Measurements from ENCODE around the gene RAD9A.

Gene RAD9A

GRCh38 chr11:67437082-67437808 is 45.5 kb downstream of the RAD9A start, which contains the start of gene PTPRCAP:
PTPRCAP (minus strand) TSS chr11:67437682; CDS start chr11:67437619, 63 bp downstream.
- DNase-seq (ENCODE audit: low read depth, low spot score), result no peak
- in situ Hi-C loops (cut with HindIII; ENCODE audit: low sequenced_read_pairs), result no loop called here
- no peak within 1 kb of the TSS for H3K4me3 ChIP-seq (ENCODE audit: low read depth, low read length)
- TF ChIP-seq, protein P1, sequence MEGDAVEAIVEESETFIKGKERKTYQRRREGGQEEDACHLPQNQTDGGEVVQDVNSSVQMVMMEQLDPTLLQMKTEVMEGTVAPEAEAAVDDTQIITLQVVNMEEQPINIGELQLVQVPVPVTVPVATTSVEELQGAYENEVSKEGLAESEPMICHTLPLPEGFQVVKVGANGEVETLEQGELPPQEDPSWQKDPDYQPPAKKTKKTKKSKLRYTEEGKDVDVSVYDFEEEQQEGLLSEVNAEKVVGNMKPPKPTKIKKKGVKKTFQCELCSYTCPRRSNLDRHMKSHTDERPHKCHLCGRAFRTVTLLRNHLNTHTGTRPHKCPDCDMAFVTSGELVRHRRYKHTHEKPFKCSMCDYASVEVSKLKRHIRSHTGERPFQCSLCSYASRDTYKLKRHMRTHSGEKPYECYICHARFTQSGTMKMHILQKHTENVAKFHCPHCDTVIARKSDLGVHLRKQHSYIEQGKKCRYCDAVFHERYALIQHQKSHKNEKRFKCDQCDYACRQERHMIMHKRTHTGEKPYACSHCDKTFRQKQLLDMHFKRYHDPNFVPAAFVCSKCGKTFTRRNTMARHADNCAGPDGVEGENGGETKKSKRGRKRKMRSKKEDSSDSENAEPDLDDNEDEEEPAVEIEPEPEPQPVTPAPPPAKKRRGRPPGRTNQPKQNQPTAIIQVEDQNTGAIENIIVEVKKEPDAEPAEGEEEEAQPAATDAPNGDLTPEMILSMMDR (IDR thresholded peaks at IDR 0.05; ENCODE audit: low read depth, low read length), result no peak

DNA sequence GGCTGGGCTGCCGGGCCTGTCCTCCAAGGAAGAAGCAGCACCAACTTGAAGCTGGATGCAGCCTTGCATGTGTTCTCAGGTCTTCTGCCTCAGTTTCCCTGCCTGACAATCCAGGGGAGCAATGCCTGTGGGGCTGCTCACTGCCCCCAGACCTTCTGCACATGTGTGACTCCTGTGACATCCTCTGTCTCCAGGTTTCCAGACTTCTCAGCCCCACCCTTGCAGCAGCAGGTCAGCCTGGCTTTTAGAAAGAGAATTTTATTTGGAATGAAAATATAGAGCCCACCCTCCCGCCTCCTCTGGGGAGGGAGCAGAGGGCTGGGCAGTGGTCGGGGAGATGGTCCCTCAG is 46.0 kb downstream of the RAD9A start:
- TF ChIP-seq, protein P1 (IDR thresholded peaks at IDR 0.05; ENCODE audit: low read depth, low read length), result no peak
- DNase-seq (ENCODE audit: low read depth, low spot score), result no peak
- in situ Hi-C loops (cut with HindIII; ENCODE audit: low sequenced_read_pairs), result no loop called here
- no peak overlapping the region for H3K4me3 ChIP-seq (ENCODE audit: low read depth, low read length)

- in situ Hi-C loops (cut with HindIII; ENCODE audit: low sequenced_read_pairs), result no loop called here
- DNase-seq (ENCODE audit: low read depth, low spot score), result no peak
- TF ChIP-seq, protein P1 (IDR thresholded peaks at IDR 0.05; ENCODE audit: low read depth, low read length), result no peak
- no peak overlapping the region for H3K4me3 ChIP-seq (ENCODE audit: low read depth, low read length)
These were observed 46.5 kb downstream of the RAD9A start for GRCh38 chr11:67438158-67438902.

DNA sequence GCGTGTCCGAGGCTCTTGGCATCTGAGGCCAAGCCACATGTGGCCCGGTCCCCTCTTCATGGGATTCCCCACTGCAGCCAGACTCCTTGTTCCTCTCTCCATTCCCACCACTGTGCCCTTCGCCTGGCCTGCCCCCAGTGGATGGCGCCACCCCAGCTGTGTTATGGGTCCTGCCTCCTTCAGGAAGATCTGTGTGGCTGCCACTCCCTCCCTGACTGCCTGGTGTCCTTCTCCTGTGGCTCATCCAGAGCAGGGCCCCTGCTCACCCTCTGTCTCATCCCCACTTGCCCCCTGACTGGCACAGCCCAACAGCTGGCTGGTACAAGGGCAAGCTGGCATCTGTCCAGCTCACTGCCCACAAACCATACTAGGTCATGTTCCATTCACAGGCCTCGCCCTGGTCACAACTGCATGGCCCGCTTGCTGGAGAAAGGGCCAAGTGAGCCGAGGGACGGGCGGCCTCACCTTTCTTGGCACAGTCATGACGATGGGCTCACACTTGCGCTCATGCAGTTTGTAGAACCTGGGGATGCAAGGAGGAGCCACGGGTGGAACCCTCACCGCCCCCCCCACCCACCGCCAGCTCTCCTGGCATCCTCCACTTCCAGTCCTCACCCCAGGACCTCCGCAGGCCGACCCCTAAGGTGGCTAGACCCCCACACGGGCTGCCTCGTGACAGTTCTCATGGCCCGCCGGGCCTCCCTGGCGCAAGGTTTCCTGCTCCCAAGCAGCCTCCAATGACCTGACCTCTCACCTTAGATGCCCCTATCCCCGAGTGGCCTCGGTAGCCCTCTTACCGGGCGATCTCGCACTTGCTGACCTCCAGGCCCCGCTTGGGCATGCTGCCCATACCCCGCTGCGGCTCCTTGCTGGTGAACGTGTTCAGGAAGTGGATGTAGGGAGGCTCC is 47.8 kb downstream of the RAD9A start:
- in situ Hi-C loops (cut with HindIII; ENCODE audit: low sequenced_read_pairs), result no loop called here
- TF ChIP-seq, protein P1 (IDR thresholded peaks at IDR 0.05; ENCODE audit: low read depth, low read length), result peak; percentile 25
- no peak overlapping the region for H3K4me3 ChIP-seq (ENCODE audit: low read depth, low read length)
- peak; percentile 10 for DNase-seq (ENCODE audit: low read depth, low spot score)

- no peak for DNase-seq (ENCODE audit: low read depth, low spot score)
- TF ChIP-seq, protein P1 (IDR thresholded peaks at IDR 0.05; ENCODE audit: low read depth, low read length), result no peak
- in situ Hi-C loops (cut with HindIII; ENCODE audit: low sequenced_read_pairs), result no loop called here
- no peak overlapping the region for H3K4me3 ChIP-seq (ENCODE audit: low read depth, low read length)
These were observed 48.7 kb downstream of the RAD9A start for GRCh38 chr11:67440229-67441097.

Measured in astrocyte of the spinal cord (primary cell).